Esophagus squamous epithelium (tissue), 5 donors: ENCODE measurements around the gene TTBK2. TPM values are rescaled to one million over a fixed set of nuclear protein-coding genes. Genes with fewer than 3 reads are reported as not detected.

Source experiments
- DNase-seq: peaks from one replicate; lab custom pipeline; 2025; lab: John Stamatoyannopoulos, UW
- H3K27ac ChIP-seq, 4 donors: fragments of 200-600 bp; sonication (generic); one replicate each; pipeline ENCODE4 v1.5.1; 2016 to 2019; ENCODE audit warnings: mild to moderate bottlenecking in 1 of 4
- H3K27me3 ChIP-seq, 4 donors: fragments of 200-600 bp; sonication (generic); 1 replicate in 3 of 4; 2 replicates in 1 of 4; pipeline versions ENCODE4 v1.5.1 to v1.6.0; 2017 to 2021; ENCODE audit warnings: antibody characterized with exemption in 1 of 4
- H3K36me3 ChIP-seq, 3 donors: fragments of 200-600 bp; sonication (generic); one replicate each; pipeline ENCODE4 v1.5.1; 2016 to 2019
- H3K4me1 ChIP-seq, 3 donors: fragments of 200-600 bp; sonication (generic); one replicate each; pipeline ENCODE4 v1.5.1; 2017 to 2019
- H3K4me3 ChIP-seq, 4 donors: fragments of 200-600 bp; sonication (generic); 1 replicate in 3 of 4; 2 replicates in 1 of 4; pipeline ENCODE4 v1.5.1; 2016 to 2019; ENCODE audit warnings: mild to moderate bottlenecking in 2 of 4, moderate library complexity in 1 of 4
- H3K9me3 ChIP-seq, 3 donors: fragments of 200-600 bp; sonication (generic); one replicate each; pipeline ENCODE4 v1.5.1; 2016 to 2019
- CTCF ChIP-seq, 6 experiments: fragments of 450-650 bp in 4 of 6; fragments of 200-600 bp in 2 of 6; sonication (generic) in 2 of 6; IDR thresholded peaks; one replicate each; pipeline ENCODE4 v1.5.1; 2016 to 2019; ENCODE audit warnings: antibody characterized with exemption in 6 of 6, mild to moderate bottlenecking in 4 of 6, moderate library complexity in 4 of 6
- POLR2A ChIP-seq, 4 donors: fragments of 450-650 bp; IDR thresholded peaks; one replicate each; pipeline ENCODE4 v1.6.1; 2017; ENCODE audit warnings: antibody characterized with exemption in 4 of 4, mild to moderate bottlenecking in 4 of 4, moderate library complexity in 3 of 4
- WGBS, 2 donors: methylation state at CpG; one replicate each; pipeline ENCODE4 v1.1.5; 2018; 5-methylcytosine and 5-hydroxymethylcytosine counted together
- intact Hi-C: fragments of 100-400 bp; cut with DNase I; formaldehyde crosslinking; loops from one replicate; pipeline ENCODE4 v1.15.0; 2022
- total RNA-seq, 4 donors: library from RNA; depleted of rRNA; stranded (reverse); fragments of >200 nt; gene quantifications; one replicate each; pipeline ENCODE4 v1.1.0, GENCODE V29; 2016
- donor health status: DM: yes; HTN: yes; CAD: no.

TTBK2 gene
- total RNA-seq, 4 donors from 2014 or later = 5.8 to 11.8 (median 6.8) TPM

- intact Hi-C loops = loop anchor here (10.0 kb wide), 1 partner anchor 195 kb away; the partner anchor contains the start of gene TTBK2
Measured at GRCh38 chr15:42730135-42730534, 190.4 kb downstream of the TTBK2 start.

GRCh38 chr15:42729409-42729808, 191.2 kb downstream of the TTBK2 start:
- 95 to 100% methylated on average over 3 to 4 of the region's 7 CpGs for WGBS, 2 donors
- no peaks in the 10 kb centered on the region for H3K9me3 ChIP-seq
- H3K36me3 ChIP-seq = peaks cover 28 to 100% (median 56%) of the 10 kb centered on the region in 3 donors
- TF ChIP-seq CTCF (IDR thresholded peaks at IDR 0.05) = no peak
- no peak for TF ChIP-seq POLR2A (IDR thresholded peaks at IDR 0.05)
- intact Hi-C loops = no loop called here
- H3K27ac ChIP-seq = no peak overlapping the region
- no peak overlapping the region for H3K4me3 ChIP-seq
- H3K4me1 ChIP-seq = no peaks in the 10 kb centered on the region
- no peak for DNase-seq
- no peaks in the 10 kb centered on the region for H3K27me3 ChIP-seq

More at GRCh38 chr15:42730135-42730534, 190.4 kb downstream of the TTBK2 start:
- no peaks in the 10 kb centered on the region for H3K9me3 ChIP-seq
- peaks cover 28 to 100% (median 50%) of the 10 kb centered on the region in 3 donors for H3K36me3 ChIP-seq
- no peak overlapping the region for H3K27ac ChIP-seq
- peaks cover 0 to 4% (median 0%) of the 10 kb centered on the region in 3 donors for H3K4me1 ChIP-seq
- no peaks in the 10 kb centered on the region for H3K27me3 ChIP-seq
- WGBS, 2 donors = 60 to 90% methylated on average over 1 to 2 of the region's 8 CpGs
- no peak for DNase-seq
- TF ChIP-seq POLR2A (IDR thresholded peaks at IDR 0.05) = no peak
- no peak for TF ChIP-seq CTCF (IDR thresholded peaks at IDR 0.05)
- H3K4me3 ChIP-seq = no peak overlapping the region

- no peak for DNase-seq
- intact Hi-C loops = no loop called here
- TF ChIP-seq CTCF (IDR thresholded peaks at IDR 0.05) (no peak), POLR2A (IDR thresholded peaks at IDR 0.05) (no peak)
- no peak overlapping the region for H3K27ac ChIP-seq
- no peaks in the 10 kb centered on the region for H3K4me1 ChIP-seq
- peaks cover 28 to 100% (median 56%) of the 10 kb centered on the region in 3 donors for H3K36me3 ChIP-seq
- H3K27me3 ChIP-seq = no peaks in the 10 kb centered on the region
- H3K4me3 ChIP-seq = no peak overlapping the region
- 85 to 86% methylated on average over 9 to 10 of the region's 14 CpGs for WGBS, 2 donors
- H3K9me3 ChIP-seq = no peaks in the 10 kb centered on the region
Measured at GRCh38 chr15:42728972-42729371, 191.6 kb downstream of the TTBK2 start.

DNA sequence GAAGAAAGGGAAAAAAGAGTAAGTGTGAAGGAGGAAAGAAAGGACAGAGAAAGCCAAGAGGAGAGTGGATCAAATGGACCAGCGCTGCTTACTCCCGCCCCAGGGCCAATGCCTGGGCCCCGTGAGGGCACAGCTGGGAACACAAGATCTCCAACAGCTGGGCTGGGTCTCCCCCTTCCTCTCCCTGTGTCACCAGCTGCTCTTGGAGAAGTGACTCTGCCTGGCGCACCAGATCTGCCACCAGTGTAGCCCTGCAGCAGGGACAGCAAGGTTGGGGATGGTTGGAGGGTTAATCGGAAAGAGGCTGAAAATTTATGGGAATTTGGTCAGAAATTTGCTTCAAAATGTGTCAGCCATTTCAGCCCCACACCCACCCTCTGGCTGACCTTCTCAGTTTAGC, 192.0 kb downstream of the TTBK2 start:
- DNase-seq = no peak
- Histone ChIP-seq H3K9me3 (no peaks in the 10 kb centered on the region), H3K4me1 (no peaks in the 10 kb centered on the region), H3K4me3 (no peak overlapping the region), H3K27me3 (no peaks in the 10 kb centered on the region), H3K36me3 (peaks cover 28 to 100% (median 57%) of the 10 kb centered on the region in 3 donors), H3K27ac (no peak overlapping the region)
- intact Hi-C loops = no loop called here
- TF ChIP-seq POLR2A (IDR thresholded peaks at IDR 0.05) = no peak
- TF ChIP-seq CTCF (IDR thresholded peaks at IDR 0.05) = no peak
- 84 to 87% methylated on average over 4 to 5 of the region's 5 CpGs for WGBS, 2 donors

DNA sequence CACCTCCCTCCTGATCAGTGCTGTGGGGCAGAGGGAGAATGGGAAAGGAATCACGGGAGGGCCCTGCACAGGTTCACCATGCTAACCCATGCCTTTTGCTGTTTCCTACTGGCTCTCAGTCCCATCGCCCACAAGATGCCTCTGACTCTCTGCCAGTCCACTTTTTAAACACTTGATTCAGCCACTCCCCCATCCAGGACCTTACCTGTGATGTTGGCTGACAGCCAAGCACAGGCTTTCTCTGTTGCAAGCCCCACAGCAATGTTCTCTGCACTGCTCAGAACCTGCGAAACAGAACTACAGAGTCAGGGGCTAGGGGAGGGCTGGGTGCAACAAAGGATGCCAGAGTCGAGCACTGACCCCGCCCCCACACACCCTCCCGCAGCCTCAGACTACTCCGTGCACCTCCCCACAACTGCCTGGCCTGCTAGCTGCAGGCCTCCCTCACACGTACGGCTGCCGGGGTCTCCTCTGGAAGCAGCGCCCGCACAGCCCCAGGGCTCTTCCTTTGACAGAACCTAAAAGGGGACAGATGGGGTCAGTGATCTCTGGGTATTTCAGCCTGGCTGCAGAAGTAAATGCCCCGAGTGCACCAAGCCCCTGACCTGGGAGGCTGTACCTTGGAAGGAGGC, 192.7 kb downstream of the TTBK2 start:
- H3K4me3 ChIP-seq = no peak overlapping the region
- H3K9me3 ChIP-seq = no peaks in the 10 kb centered on the region
- TF ChIP-seq POLR2A (IDR thresholded peaks at IDR 0.05) (no peak), CTCF (IDR thresholded peaks at IDR 0.05) (no peak)
- H3K27me3 ChIP-seq = no peaks in the 10 kb centered on the region
- WGBS, 2 donors = 74 to 78% methylated on average over 6 of the region's 13 CpGs
- no peaks in the 10 kb centered on the region for H3K4me1 ChIP-seq
- DNase-seq = no peak
- intact Hi-C loops = no loop called here
- no peak overlapping the region for H3K27ac ChIP-seq
- H3K36me3 ChIP-seq = peaks cover 28 to 100% (median 57%) of the 10 kb centered on the region in 3 donors
